Middle frontal gyrus (tissue), 1 donor: ENCODE measurements around the gene CTDSPL.

ENCODE experiments used
- DNase-seq: peaks from one replicate; pipeline ENCODE4 v3.0.0-alpha.2; 2015; ENCODE audit warnings: low spot score; ENCODE audit errors: extremely low spot score

CTDSPL gene

GRCh38 chr3:37941608-37942508 lies 80.2 kb downstream of the CTDSPL start:
- no peak for DNase-seq

DNA sequence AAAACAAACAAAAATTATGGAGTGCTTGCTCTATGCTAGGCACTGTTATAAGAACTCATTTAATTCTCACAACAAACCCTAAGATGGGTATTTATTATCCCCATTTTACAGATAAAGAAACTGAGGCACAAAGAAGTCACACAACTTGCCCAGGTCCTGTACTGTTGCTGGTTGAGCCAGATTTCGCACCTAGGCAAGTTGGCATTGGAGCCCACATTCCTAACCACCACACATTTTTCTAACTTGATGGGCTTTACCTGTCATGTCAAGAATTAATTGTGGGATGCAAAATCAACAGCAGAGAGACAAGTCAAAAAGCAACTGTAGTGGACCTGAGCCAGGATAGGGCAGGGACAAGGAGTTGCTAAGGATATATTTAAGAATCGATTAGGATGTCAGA lies 81.0 kb downstream of the CTDSPL start:
- DNase-seq, result no peak

- no peak for DNase-seq
Observed at GRCh38 chr3:37943126-37943525, 81.4 kb downstream of the CTDSPL start.

DNA sequence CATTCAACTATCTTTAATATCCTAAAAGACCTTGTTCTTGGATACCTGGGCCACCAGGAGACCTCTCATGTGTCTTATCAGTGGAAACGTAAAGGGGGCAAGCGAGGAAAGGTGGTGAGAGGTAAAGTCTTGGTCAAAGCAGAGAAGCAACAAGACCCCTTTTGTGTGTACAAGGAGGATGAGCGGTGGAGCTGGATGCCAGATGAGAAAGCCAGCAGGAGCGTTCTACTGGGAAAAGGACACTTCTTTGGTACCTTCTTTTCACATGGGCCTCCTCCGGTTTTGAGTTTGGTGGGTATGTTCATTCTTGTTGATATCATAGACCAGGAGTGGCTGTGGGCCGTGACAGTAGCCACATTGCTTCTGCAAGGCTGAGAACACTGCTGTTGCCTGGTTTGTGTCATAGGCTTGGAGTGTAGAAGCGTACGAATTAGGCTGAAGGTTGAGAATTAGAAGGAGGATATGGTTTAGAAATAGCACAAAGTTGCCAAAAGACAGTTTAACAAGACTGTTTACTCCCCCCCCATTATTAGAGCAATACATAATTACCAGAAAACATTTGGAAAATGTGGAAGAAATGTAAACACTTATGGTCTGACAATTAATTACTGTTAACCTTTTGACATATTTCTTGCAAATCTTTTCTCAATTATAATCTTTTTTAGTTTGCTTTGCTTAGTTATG lies 82.1 kb downstream of the CTDSPL start:
- DNase-seq, result no peak

DNA sequence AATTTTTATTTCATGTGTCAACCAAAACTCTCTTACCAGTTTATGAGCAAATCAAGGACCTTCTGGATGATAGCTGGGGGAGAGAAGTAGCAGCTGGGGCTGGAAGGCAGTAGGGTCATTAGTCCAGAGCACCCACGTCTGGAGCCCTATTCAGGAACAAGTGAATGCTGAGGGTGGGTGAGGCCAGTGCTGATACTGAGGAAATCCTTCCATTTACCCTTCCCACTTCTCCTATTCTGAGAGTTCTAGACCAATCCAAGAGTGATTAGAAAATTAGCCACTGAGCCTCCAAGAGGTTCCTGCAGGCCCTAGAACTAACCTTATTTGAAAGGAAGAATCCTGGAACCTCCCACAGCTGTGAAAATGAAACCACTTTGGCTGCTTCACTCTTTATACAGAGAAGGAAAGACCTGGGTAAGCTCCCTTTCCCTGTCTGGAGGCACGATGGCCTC lies 82.7 kb downstream of the CTDSPL start:
- DNase-seq, result no peak

GRCh38 chr3:37945156-37945806 lies 83.6 kb downstream of the CTDSPL start:
- no peak for DNase-seq

- DNase-seq, result no peak
Observed at GRCh38 chr3:37945807-37946530, 84.3 kb downstream of the CTDSPL start.

DNA sequence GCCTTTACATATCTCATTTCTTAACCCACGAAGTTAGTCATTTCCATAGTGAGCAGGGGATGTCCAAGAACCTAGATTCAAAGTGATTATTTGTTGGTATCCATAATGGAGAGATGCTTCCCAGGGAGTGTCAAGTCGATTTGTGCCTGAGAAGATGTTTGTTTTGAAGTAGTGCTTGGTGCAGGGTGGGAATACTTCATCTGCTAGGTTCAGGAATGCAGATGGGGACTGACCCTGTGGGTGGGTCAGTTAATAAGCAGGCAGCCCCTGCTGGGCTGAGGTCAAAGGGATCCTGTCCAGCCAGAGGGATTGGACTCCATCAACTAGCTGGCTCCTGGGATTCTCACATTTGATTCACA lies 84.8 kb downstream of the CTDSPL start:
- DNase-seq, result no peak

- no peak for DNase-seq
Observed at GRCh38 chr3:37949866-37950265, 88.2 kb downstream of the CTDSPL start.

DNA sequence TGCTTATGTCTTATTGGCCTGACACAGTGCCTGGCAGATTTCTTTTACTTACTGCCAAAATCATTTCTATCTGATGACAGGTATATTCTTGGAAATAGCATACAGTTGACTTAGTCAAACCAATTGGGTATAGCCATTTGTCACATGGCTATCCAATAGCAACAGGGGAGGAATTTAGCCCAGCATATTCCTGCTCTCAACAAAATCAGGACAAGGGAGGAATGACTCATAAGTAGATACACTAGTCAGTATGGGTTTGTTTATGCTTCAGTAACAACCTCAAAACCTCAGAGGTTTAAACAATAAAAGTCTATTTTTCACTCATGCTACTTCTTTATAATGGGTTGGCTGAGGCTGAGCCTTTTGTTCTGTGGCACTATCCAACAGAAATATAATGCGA lies 90.9 kb downstream of the CTDSPL start:
- DNase-seq, result no peak

DNA sequence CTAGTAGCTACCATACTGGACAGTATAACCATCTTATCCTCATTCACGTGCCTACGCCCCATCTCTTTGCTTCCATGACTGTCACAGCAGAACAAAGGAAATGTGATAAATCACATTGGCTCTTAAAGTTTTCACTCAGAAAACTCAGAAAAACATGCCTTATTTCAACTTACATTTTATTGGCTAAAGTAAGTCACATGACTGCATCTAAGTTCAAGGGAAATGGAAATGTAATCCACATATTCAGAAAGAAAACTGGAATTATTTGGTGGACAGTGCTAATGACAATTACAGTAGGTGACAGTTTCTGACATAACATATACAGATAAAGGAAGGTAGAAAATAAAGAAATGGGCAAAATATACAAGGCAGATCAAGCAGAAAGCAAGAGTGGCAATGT lies 91.5 kb downstream of the CTDSPL start:
- DNase-seq, result no peak

DNA sequence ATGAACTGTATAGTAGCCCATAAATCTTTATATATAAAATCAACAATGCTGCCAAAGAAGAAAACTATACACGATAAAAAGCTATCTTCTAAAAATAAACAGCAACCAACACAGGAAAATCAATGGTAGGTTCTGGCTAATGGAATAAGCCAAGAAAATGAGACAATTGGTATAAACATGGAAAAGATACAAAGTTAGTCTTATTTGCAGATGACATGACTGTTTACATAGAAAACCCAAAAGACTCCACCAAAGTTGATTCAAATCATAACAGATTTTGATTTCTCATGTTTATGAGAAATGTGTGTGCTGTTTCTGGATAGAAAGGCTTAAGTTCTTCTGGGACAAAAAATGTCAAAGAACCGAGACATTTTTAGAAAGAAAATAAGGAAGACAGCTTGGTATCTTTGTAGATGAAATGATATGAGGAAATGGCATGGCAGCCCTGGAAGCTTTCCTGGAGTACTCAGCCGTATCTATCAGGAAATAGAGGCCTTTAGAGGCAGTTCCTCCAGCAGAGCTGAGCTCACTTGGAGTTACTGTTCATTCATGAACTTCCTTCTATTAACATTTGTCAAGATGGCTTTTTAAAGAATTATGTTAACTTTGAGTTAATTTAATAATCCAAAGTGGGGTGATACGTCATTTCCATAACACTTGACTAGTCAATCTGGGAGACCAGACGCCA lies 92.2 kb downstream of the CTDSPL start:
- DNase-seq, result no peak

- no peak for DNase-seq
Observed at GRCh38 chr3:37954881-37955280, 93.2 kb downstream of the CTDSPL start.

- DNase-seq, result no peak
Observed at GRCh38 chr3:37955918-37956707, 94.4 kb downstream of the CTDSPL start.

- DNase-seq, result no peak
Observed at GRCh38 chr3:37956723-37957538, 95.3 kb downstream of the CTDSPL start.

GRCh38 chr3:37957539-37957936 lies 95.9 kb downstream of the CTDSPL start:
- DNase-seq, result no peak

GRCh38 chr3:37961622-37962431 lies 100.1 kb downstream of the CTDSPL start:
- DNase-seq, result no peak

GRCh38 chr3:37963016-37963415 lies 101.3 kb downstream of the CTDSPL start:
- no peak for DNase-seq
